ENCODE results near the gene IGSF5. TPM values are rescaled to one million over a fixed set of nuclear protein-coding genes. Genes with fewer than 3 reads are reported as not detected.

IGSF5 gene
- total and polyA plus RNA-seq, 10 of the 15 experiments (the other 5 are each of a cell fraction or from before 2014, with no cell fraction given) = not detected

GRCh38 chr21:39803393-39803792 is 58.4 kb downstream of the IGSF5 start:
- TF ChIP-seq TAF1 (IDR thresholded peaks at IDR 0.05; ENCODE audit: borderline replicate concordance, low read depth, low read length) = no peak
- TF ChIP-seq GATAD2B (conservative IDR thresholded peaks at IDR 0.05; ENCODE audit: low read depth) = no peak
- no peak for TF ChIP-seq HDAC2 (IDR thresholded peaks at IDR 0.05)
- TF ChIP-seq ATF3 (IDR thresholded peaks at IDR 0.05; ENCODE audit: borderline replicate concordance, extremely low read depth, low read depth, low read length) = no peak
- no peak for TF ChIP-seq ZNF207 (IDR thresholded peaks at IDR 0.05; ENCODE audit: borderline replicate concordance)
- TF ChIP-seq MLLT1 (IDR thresholded peaks at IDR 0.05) = no peak
- 0% methylated on average over 1 of the region's 1 CpG for WGBS (ENCODE audit: insufficient coverage, insufficient replicate concordance, low lambda C conversion rate, missing lambda C conversion rate)
- RAD21 ChIA-PET (ENCODE audit: unreplicated experiment) = no interaction called here
- Histone ChIP-seq H3K4me1 (ENCODE audit: control insufficient read depth, insufficient read depth, low read length) (no peaks in the 10 kb centered on the region), H3K79me2 (ENCODE audit: control insufficient read depth, insufficient read depth, low read length) (no peaks in the 10 kb centered on the region), H3K27ac (ENCODE audit: control insufficient read depth, insufficient read depth) (no peak overlapping the region), H3K4me2 (ENCODE audit: control insufficient read depth, insufficient read depth) (no peak overlapping the region), H3K9me3 (replicated peaks; ENCODE audit: control insufficient read depth, insufficient read depth, low read length) (no peaks in the 10 kb centered on the region; the same call in 2 of the 3 replicates), H4K20me1 (ENCODE audit: control insufficient read depth, insufficient read depth) (no peaks in the 10 kb centered on the region), H3K4me3 (no peak overlapping the region), H3K36me3 (ENCODE audit: control insufficient read depth in 2 of 2, insufficient read depth in 2 of 2, low read length in 1 of 2) (no peaks in the 10 kb centered on the region), H2AFZ (ENCODE audit: control insufficient read depth, low read depth, low read length) (no peak overlapping the region), H3K9ac (ENCODE audit: control insufficient read depth, insufficient read depth, low read length) (no peak overlapping the region), H3K27me3 (replicated peaks in 1 of 2; ENCODE audit: control insufficient read depth in 2 of 2, insufficient read depth in 2 of 2, low read length in 1 of 2) (no peaks in the 10 kb centered on the region)
- ATAC-seq (no peak), FAIRE-seq (no peak), DNase-seq (ENCODE audit: low read depth, low spot score) (no peak)
- CTCF ChIA-PET = no interaction called here
- SMC1A ChIA-PET (ENCODE audit: uncharacterized antibody, unreplicated experiment) = no interaction called here
- in situ Hi-C loops (cut with MboI) = no loop called here
- POLR2A ChIA-PET = no interaction called here
- intact Hi-C loops (cut with micrococcal nuclease; ENCODE audit: unreplicated experiment) = no loop called here
- BruUV-seq (replicated peaks) = no TSS peak

GRCh38 chr21:39804240-39804639 is 59.3 kb downstream of the IGSF5 start:
- 0% methylated on average over 3 of the region's 3 CpGs for WGBS (ENCODE audit: insufficient coverage, insufficient replicate concordance, low lambda C conversion rate, missing lambda C conversion rate)
- Histone ChIP-seq H3K4me1 (ENCODE audit: control insufficient read depth, insufficient read depth, low read length) (no peaks in the 10 kb centered on the region), H3K9me3 (replicated peaks; ENCODE audit: control insufficient read depth, insufficient read depth, low read length) (no peaks in the 10 kb centered on the region; the same call in 2 of the 3 replicates), H3K9ac (ENCODE audit: control insufficient read depth, insufficient read depth, low read length) (no peak overlapping the region), H3K79me2 (ENCODE audit: control insufficient read depth, insufficient read depth, low read length) (no peaks in the 10 kb centered on the region), H3K4me3 (no peak overlapping the region), H4K20me1 (ENCODE audit: control insufficient read depth, insufficient read depth) (no peaks in the 10 kb centered on the region), H3K4me2 (ENCODE audit: control insufficient read depth, insufficient read depth) (no peak overlapping the region), H2AFZ (ENCODE audit: control insufficient read depth, low read depth, low read length) (no peak overlapping the region), H3K27ac (ENCODE audit: control insufficient read depth, insufficient read depth) (no peak overlapping the region), H3K36me3 (ENCODE audit: control insufficient read depth in 2 of 2, insufficient read depth in 2 of 2, low read length in 1 of 2) (no peaks in the 10 kb centered on the region), H3K27me3 (replicated peaks in 1 of 2; ENCODE audit: control insufficient read depth in 2 of 2, insufficient read depth in 2 of 2, low read length in 1 of 2) (no peaks in the 10 kb centered on the region)
- CTCF ChIA-PET = no interaction called here
- no peak for DNase-seq (ENCODE audit: low read depth, low spot score)
- intact Hi-C loops (cut with micrococcal nuclease; ENCODE audit: unreplicated experiment) (no loop called here), in situ Hi-C loops (cut with MboI) (no loop called here)
- no peak for ATAC-seq
- BruUV-seq (replicated peaks) = no TSS peak
- SMC1A ChIA-PET (ENCODE audit: uncharacterized antibody, unreplicated experiment) = no interaction called here
- RAD21 ChIA-PET (ENCODE audit: unreplicated experiment) = no interaction called here
- POLR2A ChIA-PET = no interaction called here
- no peak for FAIRE-seq
- TF ChIP-seq TARDBP (IDR thresholded peaks at IDR 0.05; ENCODE audit: borderline replicate concordance) = no peak
- no peak for TF ChIP-seq KLF5 (IDR thresholded peaks at IDR 0.05; ENCODE audit: partially characterized antibody)
- TF ChIP-seq HCFC1 (IDR thresholded peaks at IDR 0.05; ENCODE audit: low read length) = no peak
- no peak for TF ChIP-seq SIX5 (IDR thresholded peaks at IDR 0.05; ENCODE audit: low read depth, low read length, severe bottlenecking)
- TF ChIP-seq BCL3 (IDR thresholded peaks at IDR 0.05; ENCODE audit: borderline replicate concordance, insufficient read depth, low read depth, low read length, poor library complexity, severe bottlenecking) = no peak
- TF ChIP-seq MLLT1 (IDR thresholded peaks at IDR 0.05) = no peak
- TF ChIP-seq SIN3A (IDR thresholded peaks at IDR 0.05; ENCODE audit: low read depth, low read length) = no peak

Data from GM12878 (cell line).